ENCODE results near the gene KIF11.

The KIF11 gene

GRCh38 chr10:92547676-92548075, 45.3 kb upstream of the KIF11 start:
- TF ChIP-seq EZH2 (optimal IDR thresholded peaks at IDR 0.05; ENCODE audit: low read depth, low read length) (no peak), CTCF (IDR thresholded peaks at IDR 0.05; ENCODE audit: low read length) (no peak), EZH2phosphoT487 (IDR thresholded peaks at IDR 0.05; ENCODE audit: low read length) (no peak)
- H3K9me2 ChIP-seq (replicated peaks; ENCODE audit: insufficient read depth, low read length): no peaks in the 10 kb centered on the region

GRCh38 chr10:92550924-92551323, 42.0 kb upstream of the KIF11 start:
- no peaks in the 10 kb centered on the region for H3K9me3 ChIP-seq (replicated peaks; ENCODE audit: insufficient read depth, low read length)
- no peak overlapping the region for H2AFZ ChIP-seq (ENCODE audit: low read length)
- no peaks in the 10 kb centered on the region; the same call in 1 of the 2 replicates for H3K4me1 ChIP-seq (ENCODE audit: low read length)
- no peak for DNase-seq
- no peaks in the 10 kb centered on the region for H3K27me3 ChIP-seq (replicated peaks; ENCODE audit: insufficient read depth, low read length)
- H3K79me2 ChIP-seq (ENCODE audit: low read length): peaks cover 67% of the 10 kb centered on the region
- H3K36me3 ChIP-seq (replicated peaks; ENCODE audit: insufficient read depth, low read length): peaks cover 10% of the 10 kb centered on the region
- H3K4me3 ChIP-seq (ENCODE audit: low read length): no peak overlapping the region
- H3K9ac ChIP-seq (ENCODE audit: low read length): no peak overlapping the region
- no peaks in the 10 kb centered on the region for H4K20me1 ChIP-seq (ENCODE audit: insufficient read depth, low read length)
- no peaks in the 10 kb centered on the region for H3F3A ChIP-seq (ENCODE audit: insufficient read depth, low read length)
- no peak overlapping the region for H3K27ac ChIP-seq (ENCODE audit: low read length)
- H3K9me2 ChIP-seq (replicated peaks; ENCODE audit: insufficient read depth, low read length): no peaks in the 10 kb centered on the region
- no peak overlapping the region for H3K4me2 ChIP-seq (ENCODE audit: low read depth, low read length)
- no peak for TF ChIP-seq EZH2phosphoT487 (IDR thresholded peaks at IDR 0.05; ENCODE audit: low read length)
- no peak for TF ChIP-seq CTCF (IDR thresholded peaks at IDR 0.05; ENCODE audit: low read length)
- no peak for TF ChIP-seq EZH2 (optimal IDR thresholded peaks at IDR 0.05; ENCODE audit: low read depth, low read length)

More at GRCh38 chr10:92547676-92548075, 45.3 kb upstream of the KIF11 start:
- Histone ChIP-seq H3K4me3 (ENCODE audit: low read length) (no peak overlapping the region), H3K4me2 (ENCODE audit: low read depth, low read length) (no peak overlapping the region), H3K79me2 (ENCODE audit: low read length) (peaks cover 76% of the 10 kb centered on the region), H3K9me3 (replicated peaks; ENCODE audit: insufficient read depth, low read length) (no peaks in the 10 kb centered on the region), H3K9ac (ENCODE audit: low read length) (no peak overlapping the region), H3F3A (ENCODE audit: insufficient read depth, low read length) (no peaks in the 10 kb centered on the region), H3K27me3 (replicated peaks; ENCODE audit: insufficient read depth, low read length) (no peaks in the 10 kb centered on the region), H3K4me1 (ENCODE audit: low read length) (no peaks in the 10 kb centered on the region; the same call in 1 of the 2 replicates), H2AFZ (ENCODE audit: low read length) (no peak overlapping the region), H4K20me1 (ENCODE audit: insufficient read depth, low read length) (no peaks in the 10 kb centered on the region), H3K36me3 (replicated peaks; ENCODE audit: insufficient read depth, low read length) (no peaks in the 10 kb centered on the region; the same call in 1 of the 2 replicates), H3K27ac (ENCODE audit: low read length) (no peak overlapping the region)
- no peak for DNase-seq

GRCh38 chr10:92552310-92552709, 40.6 kb upstream of the KIF11 start:
- H3K9me2 ChIP-seq (replicated peaks; ENCODE audit: insufficient read depth, low read length): no peaks in the 10 kb centered on the region
- no peak overlapping the region for H3K4me3 ChIP-seq (ENCODE audit: low read length)
- TF ChIP-seq EZH2 (optimal IDR thresholded peaks at IDR 0.05; ENCODE audit: low read depth, low read length) (no peak), CTCF (IDR thresholded peaks at IDR 0.05; ENCODE audit: low read length) (peak; percentile 13; the same call in 1 of the 2 replicates)
- no peaks in the 10 kb centered on the region for H3F3A ChIP-seq (ENCODE audit: insufficient read depth, low read length)
- no peak overlapping the region for H3K27ac ChIP-seq (ENCODE audit: low read length)
- peaks cover 10% of the 10 kb centered on the region for H3K36me3 ChIP-seq (replicated peaks; ENCODE audit: insufficient read depth, low read length)
- H3K9ac ChIP-seq (ENCODE audit: low read length): no peak overlapping the region
- no peak overlapping the region for H2AFZ ChIP-seq (ENCODE audit: low read length)
- H3K9me3 ChIP-seq (replicated peaks; ENCODE audit: insufficient read depth, low read length): no peaks in the 10 kb centered on the region
- H3K27me3 ChIP-seq (replicated peaks; ENCODE audit: insufficient read depth, low read length): no peaks in the 10 kb centered on the region
- peaks cover 59% of the 10 kb centered on the region for H3K79me2 ChIP-seq (ENCODE audit: low read length)
- no peak for DNase-seq
- no peaks in the 10 kb centered on the region; the same call in 1 of the 2 replicates for H3K4me1 ChIP-seq (ENCODE audit: low read length)
- H4K20me1 ChIP-seq (ENCODE audit: insufficient read depth, low read length): no peaks in the 10 kb centered on the region
- no peak overlapping the region for H3K4me2 ChIP-seq (ENCODE audit: low read depth, low read length)
